HG03354 (cell line): Measurements from ENCODE around the gene NAPB.

Experiments used
- ATAC-seq: cut with Tn5 transposase; IDR thresholded peaks from one replicate; pipeline ENCODE4 v1.9.1; 2021; ENCODE audit warnings: mild to moderate bottlenecking; ENCODE audit not compliant: unreplicated experiment, poor library complexity, severe bottlenecking

The NAPB gene

DNA sequence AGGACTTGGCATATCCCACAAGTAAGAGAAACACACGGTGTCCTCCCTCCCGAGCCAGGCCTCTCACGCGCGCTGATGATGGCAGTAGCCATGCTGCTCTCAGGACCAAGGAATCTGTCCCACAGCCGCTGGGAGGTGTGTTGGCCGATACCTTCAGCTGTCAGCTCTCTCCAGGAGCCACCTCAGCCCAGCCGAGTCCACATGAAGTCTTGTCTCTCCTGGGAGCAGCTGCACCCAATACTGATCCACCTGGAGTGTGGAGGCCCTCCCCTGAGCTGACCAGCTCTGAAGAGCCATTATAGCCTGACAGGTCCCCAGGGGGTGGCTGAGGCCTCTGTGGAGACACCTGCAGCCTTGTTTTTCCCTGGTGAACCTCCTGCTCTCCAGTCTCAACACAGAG lies 94.5 kb downstream of the NAPB start:
- ATAC-seq: no peak

DNA sequence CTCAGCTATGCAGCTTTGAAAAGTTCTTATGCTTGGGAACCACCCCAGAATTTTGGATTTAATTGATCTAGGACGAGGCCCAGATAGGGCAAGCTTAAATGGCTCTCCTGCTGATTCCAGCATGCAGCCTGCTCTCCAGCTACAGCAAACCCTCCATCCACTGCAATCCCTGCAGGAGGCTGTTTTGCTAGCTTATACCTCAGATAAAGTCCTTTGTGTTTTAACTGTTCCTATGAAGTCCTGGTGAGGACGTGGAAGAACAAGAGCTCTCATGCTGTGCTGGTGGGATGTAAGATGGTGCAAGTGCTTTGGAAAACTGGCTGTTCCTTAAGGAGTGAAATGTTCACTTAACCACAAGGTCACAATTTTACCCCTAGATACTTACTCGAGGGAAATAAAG lies 96.2 kb downstream of the NAPB start:
- ATAC-seq: no peak
